Tibial nerve (tissue), 4 donors: Measurements from ENCODE around the gene RAB36. TPM values are rescaled to one million over a fixed set of nuclear protein-coding genes. Genes with fewer than 3 reads are reported as not detected.
A peak's percentile ranks its signal among the peaks of the same experiment; 100 is the strongest.

Experiments used
- DNase-seq, 2 donors: peaks; one replicate each; pipeline ENCODE4 v3.0.0-alpha.2; 2019; ENCODE audit warnings: low spot score in 2 of 2
- H3K27ac ChIP-seq, 4 donors: fragments of 200-600 bp; sonication (generic) in 3 of 4; one replicate each; pipeline ENCODE4 v1.5.1; 2017 to 2019; ENCODE audit warnings: mild to moderate bottlenecking in 1 of 4
- H3K27me3 ChIP-seq, 2 donors: fragments of 200-600 bp; sonication (generic) in 1 of 2; one replicate each; pipeline versions ENCODE4 v1.5.1 to v1.6.0; 2017 to 2019
- H3K36me3 ChIP-seq, 3 donors: fragments of 200-600 bp; sonication (generic); one replicate each; pipeline ENCODE4 v1.5.1; 2018 to 2019
- H3K4me1 ChIP-seq, 4 donors: fragments of 200-600 bp; sonication (generic) in 3 of 4; one replicate each; pipeline ENCODE4 v1.5.1; 2017 to 2019
- H3K4me3 ChIP-seq, 4 donors: fragments of 200-600 bp; sonication (generic) in 3 of 4; one replicate each; pipeline ENCODE4 v1.5.1; 2017 to 2019; ENCODE audit warnings: mild to moderate bottlenecking in 1 of 4, moderate library complexity in 1 of 4
- H3K9me3 ChIP-seq, 4 donors: fragments of 200-600 bp; sonication (generic) in 3 of 4; one replicate each; pipeline ENCODE4 v1.5.1; 2017 to 2019
- EP300 ChIP-seq, 2 donors: sonication (generic); formaldehyde crosslinking; IDR thresholded peaks; one replicate each; pipeline ENCODE4 v1.6.1; 2017; ENCODE audit warnings: antibody characterized with exemption in 2 of 2, mild to moderate bottlenecking in 1 of 2
- POLR2A ChIP-seq, 2 donors: fragments of 450-650 bp; IDR thresholded peaks; one replicate each; pipeline ENCODE4 v1.6.1; 2017; ENCODE audit warnings: antibody characterized with exemption in 2 of 2, mild to moderate bottlenecking in 2 of 2, moderate library complexity in 2 of 2
- WGBS, 2 donors: methylation state at CpG; one replicate each; pipeline ENCODE4 v1.1.5; 2018; 5-methylcytosine and 5-hydroxymethylcytosine counted together
- total RNA-seq, 4 donors: library from RNA; depleted of rRNA; stranded (reverse); fragments of >200 nt; gene quantifications; one replicate each; pipeline ENCODE4 v1.1.0, GENCODE V29; 2016
- TF ChIP-seq, protein P1 (sequence below), 5 experiments: fragments of 200-600 bp in 3 of 5; fragments of 450-650 bp in 2 of 5; sonication (generic) in 3 of 5; IDR thresholded peaks; one replicate each; pipeline ENCODE4 v1.5.1; 2016 to 2019; ENCODE audit warnings: antibody characterized with exemption in 5 of 5, mild to moderate bottlenecking in 3 of 5, moderate library complexity in 2 of 5

Gene RAB36
- total RNA-seq, 4 donors from 2014 or later = 4.9 to 7.5 (median 6.1) TPM

DNA sequence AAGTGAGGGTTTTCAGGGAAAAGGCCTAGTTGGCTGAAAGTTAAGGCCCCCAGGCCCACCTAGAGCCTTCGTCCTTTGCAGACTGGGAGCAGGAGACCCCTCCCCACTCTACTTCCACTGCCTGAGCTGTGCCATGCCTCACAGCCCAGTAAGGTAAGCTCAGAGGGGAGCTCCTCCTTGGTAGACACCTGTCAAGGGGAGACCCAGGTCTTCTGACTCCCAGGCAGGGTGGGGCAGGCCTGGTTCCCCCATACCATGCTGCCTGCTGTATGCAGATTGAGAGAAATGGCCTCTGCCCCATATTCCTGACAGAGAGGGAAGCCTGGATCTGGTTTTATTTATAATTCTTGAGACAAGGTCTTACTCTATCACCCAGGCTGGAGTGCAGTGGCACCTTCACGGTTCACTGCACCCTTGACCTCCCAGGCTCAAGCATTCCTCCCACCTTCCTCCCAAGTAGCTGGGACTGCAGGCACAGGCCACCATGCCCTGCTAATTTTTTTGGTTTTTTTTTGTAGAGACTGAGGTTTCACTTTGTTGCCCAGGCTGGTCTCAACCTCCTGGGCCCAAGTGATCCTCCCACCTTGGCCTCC lies 697 bp downstream of the RAB36 start:
- no peak for DNase-seq
- Histone ChIP-seq H3K27me3 (no peaks in the 10 kb centered on the region), H3K36me3 (peaks cover 0 to 26% (median 0%) of the 10 kb centered on the region in 3 donors), H3K4me3 (peak overlapping the region; percentile 31 to 59 (median 48)), H3K27ac (peak overlapping the region; percentile 65 to 95 (median 84)), H3K9me3 (no peaks in the 10 kb centered on the region), H3K4me1 (peaks cover 0 to 52% (median 22%) of the 10 kb centered on the region in 4 donors)
- TF ChIP-seq POLR2A (IDR thresholded peaks at IDR 0.05) = no peak
- TF ChIP-seq EP300 (IDR thresholded peaks at IDR 0.05) = no peak
- 63 to 75% methylated on average over 2 of the region's 2 CpGs for WGBS, 2 donors

DNA sequence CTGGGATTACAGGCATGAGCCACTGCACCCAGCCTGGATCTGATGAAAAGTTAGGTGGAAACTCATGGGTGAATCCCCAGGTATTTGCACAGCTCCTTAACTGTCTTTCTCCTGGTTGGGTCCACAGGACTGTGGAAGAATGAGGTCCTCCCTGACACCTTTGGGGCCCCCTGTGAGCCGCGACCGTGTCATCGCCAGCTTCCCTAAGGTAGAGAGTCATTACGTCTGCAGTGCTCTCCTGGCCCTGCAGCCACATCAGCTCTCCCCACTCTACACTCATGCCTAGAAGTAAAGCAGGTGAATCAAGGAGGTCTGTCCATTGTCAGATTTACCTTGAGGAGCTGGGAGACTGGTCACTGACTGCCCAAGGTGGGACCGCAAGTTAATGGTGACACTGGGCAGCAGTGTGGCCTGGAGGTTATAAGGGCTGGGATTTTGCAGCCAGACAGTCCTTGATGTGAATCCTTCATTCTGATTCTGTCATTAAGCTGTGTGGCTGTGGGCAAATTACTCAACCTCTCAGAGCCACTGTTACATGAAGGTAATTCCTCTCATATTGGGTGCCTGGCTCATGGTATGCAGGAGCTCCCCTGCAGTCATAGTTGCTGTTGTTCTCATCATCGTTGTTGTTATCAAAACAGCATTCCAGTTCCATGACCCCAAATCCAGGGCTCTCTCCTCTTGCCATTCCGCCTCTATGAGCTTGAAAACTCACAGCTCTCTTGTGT lies 1.4 kb downstream of the RAB36 start:
- H3K4me3 ChIP-seq = no peak overlapping the region
- TF ChIP-seq, protein P1, sequence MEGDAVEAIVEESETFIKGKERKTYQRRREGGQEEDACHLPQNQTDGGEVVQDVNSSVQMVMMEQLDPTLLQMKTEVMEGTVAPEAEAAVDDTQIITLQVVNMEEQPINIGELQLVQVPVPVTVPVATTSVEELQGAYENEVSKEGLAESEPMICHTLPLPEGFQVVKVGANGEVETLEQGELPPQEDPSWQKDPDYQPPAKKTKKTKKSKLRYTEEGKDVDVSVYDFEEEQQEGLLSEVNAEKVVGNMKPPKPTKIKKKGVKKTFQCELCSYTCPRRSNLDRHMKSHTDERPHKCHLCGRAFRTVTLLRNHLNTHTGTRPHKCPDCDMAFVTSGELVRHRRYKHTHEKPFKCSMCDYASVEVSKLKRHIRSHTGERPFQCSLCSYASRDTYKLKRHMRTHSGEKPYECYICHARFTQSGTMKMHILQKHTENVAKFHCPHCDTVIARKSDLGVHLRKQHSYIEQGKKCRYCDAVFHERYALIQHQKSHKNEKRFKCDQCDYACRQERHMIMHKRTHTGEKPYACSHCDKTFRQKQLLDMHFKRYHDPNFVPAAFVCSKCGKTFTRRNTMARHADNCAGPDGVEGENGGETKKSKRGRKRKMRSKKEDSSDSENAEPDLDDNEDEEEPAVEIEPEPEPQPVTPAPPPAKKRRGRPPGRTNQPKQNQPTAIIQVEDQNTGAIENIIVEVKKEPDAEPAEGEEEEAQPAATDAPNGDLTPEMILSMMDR (IDR thresholded peaks at IDR 0.05) = no peak
- TF ChIP-seq EP300 (IDR thresholded peaks at IDR 0.05) (no peak), POLR2A (IDR thresholded peaks at IDR 0.05) (no peak)
- 81 to 88% methylated on average over 8 of the region's 8 CpGs for WGBS, 2 donors
- H3K4me1 ChIP-seq = peaks cover 0 to 49% (median 18%) of the 10 kb centered on the region in 4 donors
- no peaks in the 10 kb centered on the region for H3K9me3 ChIP-seq
- no peak for DNase-seq
- peaks cover 0 to 33% (median 0%) of the 10 kb centered on the region in 3 donors for H3K36me3 ChIP-seq
- no peaks in the 10 kb centered on the region for H3K27me3 ChIP-seq
- H3K27ac ChIP-seq = peak overlapping the region in 2 of 4 donors; percentile 89 to 95

DNA sequence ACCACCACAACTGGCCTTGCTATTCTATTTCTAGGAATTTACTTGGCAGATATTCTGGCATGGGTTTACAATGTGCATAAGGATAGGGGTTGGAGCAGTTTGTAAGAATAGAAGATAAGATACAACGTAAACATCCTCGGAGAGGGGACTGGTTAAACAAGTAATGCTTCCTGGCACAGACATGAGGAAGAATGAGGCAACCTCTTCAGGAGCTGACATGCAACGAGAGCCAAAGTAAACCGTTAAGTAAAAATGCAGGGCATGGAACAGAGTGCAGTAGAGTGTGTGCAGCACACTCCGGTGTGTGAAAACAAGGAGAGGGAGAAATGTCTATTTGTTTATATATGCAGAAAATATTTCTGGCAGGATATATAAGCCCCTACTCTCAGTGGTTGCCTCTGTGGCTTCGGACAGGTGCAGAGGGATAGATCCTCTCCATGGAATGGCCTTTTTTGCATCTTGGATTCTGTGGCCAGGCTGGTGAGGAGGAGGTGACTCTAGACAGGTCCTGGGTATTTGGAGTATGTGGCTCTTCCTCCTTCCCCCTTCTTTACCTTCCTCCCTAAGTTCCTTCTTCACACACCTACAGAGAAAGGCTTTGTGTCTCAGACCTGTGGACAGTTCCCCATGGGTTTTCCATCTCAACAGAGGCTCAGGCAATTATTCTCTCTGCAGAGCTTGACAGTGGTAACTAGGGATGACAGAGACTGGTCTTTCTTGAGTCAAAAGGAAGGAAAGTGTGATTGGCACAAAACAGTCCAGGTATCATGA lies 2.5 kb downstream of the RAB36 start:
- Histone ChIP-seq H3K36me3 (peaks cover 0 to 45% (median 0%) of the 10 kb centered on the region in 3 donors), H3K4me3 (no peak overlapping the region), H3K4me1 (peaks cover 0 to 37% (median 13%) of the 10 kb centered on the region in 4 donors), H3K9me3 (no peaks in the 10 kb centered on the region), H3K27ac (no peak overlapping the region), H3K27me3 (no peaks in the 10 kb centered on the region)
- TF ChIP-seq POLR2A (IDR thresholded peaks at IDR 0.05) = no peak
- TF ChIP-seq, protein P1 (IDR thresholded peaks at IDR 0.05) = no peak
- no peak for TF ChIP-seq EP300 (IDR thresholded peaks at IDR 0.05)
- WGBS, 2 donors = 34 to 51% methylated on average over 6 of the region's 6 CpGs
- DNase-seq = no peak

DNA sequence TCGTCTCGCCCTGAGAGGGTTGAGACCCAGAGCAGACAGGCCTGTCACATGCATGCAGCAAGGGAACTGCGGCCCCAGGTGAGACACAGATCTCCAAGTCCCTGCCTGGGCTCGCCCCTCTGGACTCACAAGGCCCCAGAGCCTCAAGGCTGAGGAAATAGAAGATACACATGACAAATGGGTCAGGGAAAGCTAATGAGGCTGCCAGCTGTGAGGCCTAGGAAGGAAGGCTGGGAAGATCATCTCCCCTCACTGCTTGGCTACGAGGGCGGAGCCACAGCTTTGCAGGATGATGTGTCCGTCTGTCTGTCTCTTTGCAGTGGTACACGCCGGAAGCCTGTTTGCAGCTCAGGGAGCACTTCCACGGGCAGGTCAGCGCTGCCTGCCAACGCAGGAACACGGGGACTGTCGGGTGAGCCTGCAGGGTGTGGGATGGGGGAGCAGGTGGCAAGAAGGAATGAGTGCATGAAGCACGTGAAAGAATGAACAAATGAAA lies 4.5 kb downstream of the RAB36 start:
- H3K9me3 ChIP-seq = no peaks in the 10 kb centered on the region
- peaks cover 0 to 65% (median 0%) of the 10 kb centered on the region in 3 donors for H3K36me3 ChIP-seq
- H3K4me3 ChIP-seq = no peak overlapping the region
- WGBS, 2 donors = 80 to 86% methylated on average over 11 to 15 of the region's 15 CpGs
- no peak for TF ChIP-seq EP300 (IDR thresholded peaks at IDR 0.05)
- TF ChIP-seq POLR2A (IDR thresholded peaks at IDR 0.05) = no peak
- TF ChIP-seq, protein P1 (IDR thresholded peaks at IDR 0.05) = no peak
- H3K4me1 ChIP-seq = peaks cover 0 to 30% (median 9%) of the 10 kb centered on the region in 4 donors
- no peak for DNase-seq
- no peaks in the 10 kb centered on the region for H3K27me3 ChIP-seq
- H3K27ac ChIP-seq = no peak overlapping the region

DNA sequence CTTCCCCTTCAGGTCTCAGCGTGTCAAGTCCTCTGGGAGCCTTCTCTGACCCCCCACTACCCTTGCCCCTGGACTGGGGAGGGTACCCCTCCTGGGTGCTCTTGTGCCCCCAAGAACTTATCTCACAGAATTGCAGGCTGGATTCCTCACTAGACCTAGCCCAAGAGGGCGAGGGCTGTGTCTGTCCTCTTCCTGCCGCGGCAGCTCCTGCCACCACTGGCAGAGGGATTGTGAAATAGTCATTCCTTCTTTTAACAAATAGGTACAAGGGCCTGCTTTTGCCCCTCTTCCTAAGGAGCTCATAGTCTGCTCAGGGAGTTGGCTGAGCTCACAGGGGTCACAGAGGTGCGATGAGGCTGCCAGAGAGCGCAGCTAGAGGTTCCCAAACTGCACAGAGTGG lies 5.5 kb downstream of the RAB36 start:
- DNase-seq = no peak
- WGBS, 2 donors = 81 to 88% methylated on average over 6 of the region's 6 CpGs
- Histone ChIP-seq H3K27ac (no peak overlapping the region), H3K4me3 (no peak overlapping the region), H3K36me3 (peaks cover 0 to 74% (median 0%) of the 10 kb centered on the region in 3 donors), H3K9me3 (no peaks in the 10 kb centered on the region), H3K27me3 (no peaks in the 10 kb centered on the region), H3K4me1 (peaks cover 0 to 23% (median 4%) of the 10 kb centered on the region in 4 donors)
- TF ChIP-seq, protein P1 (IDR thresholded peaks at IDR 0.05) = no peak
- TF ChIP-seq POLR2A (IDR thresholded peaks at IDR 0.05) = no peak
- no peak for TF ChIP-seq EP300 (IDR thresholded peaks at IDR 0.05)
